ENCODE results near the gene CNTN4.

- TF ChIP-seq CTCF (IDR thresholded peaks at IDR 0.05; ENCODE audit: low read depth, low read length) (no peak), EZH2phosphoT487 (IDR thresholded peaks at IDR 0.05; ENCODE audit: low read depth) (no peak)
These were observed 490.8 kb downstream of the CNTN4 start for GRCh38 chr3:2589336-2589969.

Measured in OCI-LY3 (cell line).